NCI-H748 (cell line): Measurements from ENCODE around the gene GNG12.
"Not testable (repeated sequence)": the region's sequence is repeated elsewhere in the genome, so short reads cannot be mapped to it uniquely, and the experiment has no call there.

Experiments
- DNase-seq: peaks from one replicate; lab custom pipeline; 2025; ENCODE audit not compliant: unreplicated experiment; lab: John Stamatoyannopoulos, UW

The GNG12 gene

GRCh38 chr1:67665307-67665706 is 168.0 kb downstream of the GNG12 start:
- not testable (repeated sequence) for DNase-seq

DNA sequence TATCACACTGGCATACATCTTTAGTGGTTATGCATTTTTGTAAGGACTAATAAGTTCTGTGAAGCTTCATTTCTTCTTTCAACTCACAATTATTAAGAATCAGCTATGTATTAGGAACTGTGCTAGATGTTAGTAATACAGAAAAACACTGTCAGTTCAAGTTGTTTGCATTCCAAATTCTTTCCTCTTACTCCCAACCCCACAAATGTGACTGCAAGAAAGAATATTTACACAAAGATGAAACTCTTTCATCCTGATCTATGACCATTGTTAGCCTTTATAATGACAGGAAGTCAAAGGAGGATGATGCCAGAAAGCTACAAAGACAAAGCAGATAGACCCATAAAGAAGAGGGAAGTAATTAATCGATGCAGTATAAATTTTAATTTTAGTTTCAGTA is 169.2 kb downstream of the GNG12 start:
- peak; percentile 57 for DNase-seq

DNA sequence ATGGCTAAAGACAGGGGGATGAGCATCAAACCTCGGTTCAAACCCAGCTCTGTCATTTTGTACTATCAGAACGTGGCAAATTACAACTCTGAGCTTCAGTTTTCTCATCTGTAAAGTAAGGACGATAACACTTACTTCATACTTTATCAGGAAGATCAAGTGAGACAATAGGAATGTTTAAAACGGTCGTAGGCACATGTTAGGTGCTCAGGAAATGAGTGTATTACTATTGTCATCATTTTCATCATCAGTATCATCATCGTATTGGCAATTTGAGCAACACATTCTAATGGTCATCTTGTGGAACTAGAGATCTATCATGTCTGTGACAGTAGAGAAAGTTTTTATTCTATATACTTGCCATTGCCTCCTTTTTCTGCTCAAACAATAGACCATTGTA is 170.4 kb downstream of the GNG12 start:
- DNase-seq = no peak

DNA sequence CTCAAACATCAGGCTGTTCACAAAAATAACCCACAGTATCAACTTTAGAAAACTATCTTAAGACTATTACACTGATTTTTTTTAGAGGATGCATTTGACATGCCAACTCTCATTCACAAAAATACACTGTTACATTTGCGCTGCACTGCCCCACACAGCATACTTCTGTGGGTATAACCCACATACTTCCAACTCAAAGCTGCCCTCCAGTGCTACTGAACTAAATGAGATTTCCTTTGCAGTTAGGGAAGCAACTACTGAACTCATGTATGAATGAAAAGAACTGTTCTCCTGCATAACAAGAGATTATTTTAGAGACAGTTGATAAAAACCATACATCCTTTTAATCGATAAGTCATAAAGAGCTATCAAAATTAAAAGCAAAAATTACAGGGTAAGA is 174.0 kb downstream of the GNG12 start:
- no peak for DNase-seq

- DNase-seq = not testable (repeated sequence)
These were observed 176.1 kb downstream of the GNG12 start for GRCh38 chr1:67657152-67657551.

- no peak for DNase-seq
These were observed 177.7 kb downstream of the GNG12 start for GRCh38 chr1:67655581-67655980.

- no peak for DNase-seq
These were observed 180.0 kb downstream of the GNG12 start for GRCh38 chr1:67653304-67653703.

DNA sequence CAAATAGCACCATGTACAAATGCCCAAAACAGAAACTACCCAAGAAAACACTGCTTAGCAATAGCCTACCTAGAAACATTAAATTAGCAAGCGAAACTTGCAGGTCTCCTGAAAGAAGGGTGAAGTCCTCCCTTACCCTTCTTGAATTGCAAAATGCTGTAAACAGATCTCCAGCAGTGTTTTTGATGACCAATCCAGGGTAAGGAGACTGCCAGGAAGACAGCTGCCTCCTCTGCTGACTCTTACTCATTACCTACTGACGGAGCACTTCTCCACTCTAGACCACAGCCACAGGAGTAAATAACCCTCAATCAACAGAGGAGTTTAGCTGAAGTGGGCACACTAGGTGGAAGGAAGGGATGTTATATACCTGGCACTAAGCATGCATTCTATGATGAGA is 180.5 kb downstream of the GNG12 start:
- no peak for DNase-seq
